ENCODE measurements around the gene NR2E3.

- TF ChIP-seq POLR2A (IDR thresholded peaks at IDR 0.05) (no peak), CTCF (IDR thresholded peaks at IDR 0.05) (no peak)
Measured at GRCh38 chr15:71779073-71779797, 31.1 kb upstream of the NR2E3 start.

Measured in Peyer's patch (tissue), 4 donors.